ENCODE results near the gene NOTUM.

Gene NOTUM

DNA sequence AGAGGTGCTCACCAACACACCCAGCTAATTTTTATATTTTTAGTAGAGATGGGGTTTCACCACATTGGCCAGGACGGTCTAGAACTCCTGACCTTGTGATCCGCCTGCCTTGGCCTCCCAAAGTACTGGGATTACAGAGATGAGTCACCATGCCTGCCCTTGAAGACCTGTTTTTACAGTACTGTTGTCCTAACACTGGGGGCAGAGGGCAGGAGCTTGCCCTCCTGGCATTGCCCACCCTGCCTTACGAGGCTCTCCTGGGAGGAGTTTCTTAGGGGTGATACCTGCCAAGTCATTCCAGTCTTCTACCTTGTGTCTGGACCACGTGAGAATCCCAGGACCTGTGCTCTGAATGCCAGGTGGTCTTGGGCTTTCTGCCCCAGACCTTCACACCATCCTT, 19.1 kb upstream of the NOTUM start:
- no peak for DNase-seq (ENCODE audit: low read depth, low spot score)
- H3K27ac ChIP-seq, result no peak overlapping the region

DNA sequence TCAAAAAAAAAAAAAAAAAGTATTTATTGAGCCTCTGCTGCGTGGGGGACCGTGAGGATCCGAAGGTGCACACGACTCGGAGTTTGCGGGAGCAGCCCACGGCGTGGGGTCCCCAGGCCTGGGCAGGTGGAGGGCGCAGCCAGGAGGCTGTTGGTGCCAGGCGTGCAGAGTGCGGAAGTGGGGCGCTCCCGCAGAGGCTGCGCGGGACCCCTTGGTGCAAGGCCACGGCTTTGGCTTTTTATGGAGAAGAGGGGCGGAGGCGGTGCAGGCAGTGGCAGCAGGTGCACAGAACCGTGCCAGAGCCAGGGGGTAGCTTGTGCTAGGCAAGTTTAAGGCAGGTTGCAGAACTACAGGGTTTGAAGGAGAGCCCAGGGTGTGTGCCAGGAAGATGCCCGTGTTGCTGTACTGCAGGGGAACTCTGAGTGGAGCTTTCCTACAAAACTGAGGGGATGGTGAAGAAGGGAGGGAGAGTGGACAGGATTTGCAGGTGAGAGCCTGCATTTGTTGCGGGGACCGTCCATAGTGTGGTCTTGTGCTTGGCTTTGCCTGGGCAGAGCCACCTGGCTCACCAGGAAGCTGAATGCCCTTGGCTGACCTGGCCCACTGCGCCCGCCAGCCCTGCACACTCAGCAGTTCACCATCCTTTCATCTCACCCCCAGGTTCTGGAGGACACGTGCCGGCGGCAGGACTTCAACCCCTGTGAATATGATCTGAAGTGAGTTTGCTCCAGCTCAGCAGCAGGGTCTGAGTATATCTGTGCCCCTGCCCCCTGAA, 17.7 kb upstream of the NOTUM start:
- no peak overlapping the region for H3K27ac ChIP-seq
- no peak for DNase-seq (ENCODE audit: low read depth, low spot score)

DNA sequence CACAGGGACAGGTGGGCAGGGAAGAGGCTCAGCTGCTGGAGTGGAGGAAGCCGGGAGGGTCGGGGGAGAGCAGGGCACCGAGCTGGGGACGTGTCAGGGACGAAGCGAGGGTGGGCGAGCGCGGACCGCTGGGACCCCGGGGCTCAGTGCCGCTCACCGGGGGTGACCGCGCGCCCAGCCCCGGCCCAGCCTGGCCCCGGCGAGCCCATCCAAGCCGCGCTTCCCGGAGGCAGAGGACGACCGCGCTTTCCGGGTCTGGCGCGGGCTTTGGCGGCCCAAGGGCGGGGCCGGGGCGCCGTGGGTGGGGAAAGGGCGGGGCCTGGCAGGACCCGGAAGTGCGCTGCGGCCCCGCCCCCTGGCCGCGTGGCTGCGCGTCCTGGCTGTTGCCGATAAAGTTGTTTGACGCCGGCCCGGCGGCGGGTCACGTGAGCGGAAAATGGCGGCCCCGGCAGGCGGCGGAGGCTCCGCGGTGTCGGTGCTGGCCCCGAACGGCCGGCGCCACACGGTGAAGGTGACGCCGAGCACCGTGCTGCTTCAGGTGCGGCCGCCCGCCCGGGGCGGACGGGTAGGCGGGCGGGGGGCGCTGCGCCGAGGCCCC, 16.3 kb upstream of the NOTUM start, which contains the start of gene ASPSCR1:
TSS of gene ASPSCR1 (plus strand) at position 419 of the 598 bp plus-strand sequence. CDS start at position 437, 18 bp downstream.
- DNase-seq (ENCODE audit: low read depth, low spot score), result peak; percentile 40
- peak within 1 kb of the TSS; percentile 67 for H3K27ac ChIP-seq

DNA sequence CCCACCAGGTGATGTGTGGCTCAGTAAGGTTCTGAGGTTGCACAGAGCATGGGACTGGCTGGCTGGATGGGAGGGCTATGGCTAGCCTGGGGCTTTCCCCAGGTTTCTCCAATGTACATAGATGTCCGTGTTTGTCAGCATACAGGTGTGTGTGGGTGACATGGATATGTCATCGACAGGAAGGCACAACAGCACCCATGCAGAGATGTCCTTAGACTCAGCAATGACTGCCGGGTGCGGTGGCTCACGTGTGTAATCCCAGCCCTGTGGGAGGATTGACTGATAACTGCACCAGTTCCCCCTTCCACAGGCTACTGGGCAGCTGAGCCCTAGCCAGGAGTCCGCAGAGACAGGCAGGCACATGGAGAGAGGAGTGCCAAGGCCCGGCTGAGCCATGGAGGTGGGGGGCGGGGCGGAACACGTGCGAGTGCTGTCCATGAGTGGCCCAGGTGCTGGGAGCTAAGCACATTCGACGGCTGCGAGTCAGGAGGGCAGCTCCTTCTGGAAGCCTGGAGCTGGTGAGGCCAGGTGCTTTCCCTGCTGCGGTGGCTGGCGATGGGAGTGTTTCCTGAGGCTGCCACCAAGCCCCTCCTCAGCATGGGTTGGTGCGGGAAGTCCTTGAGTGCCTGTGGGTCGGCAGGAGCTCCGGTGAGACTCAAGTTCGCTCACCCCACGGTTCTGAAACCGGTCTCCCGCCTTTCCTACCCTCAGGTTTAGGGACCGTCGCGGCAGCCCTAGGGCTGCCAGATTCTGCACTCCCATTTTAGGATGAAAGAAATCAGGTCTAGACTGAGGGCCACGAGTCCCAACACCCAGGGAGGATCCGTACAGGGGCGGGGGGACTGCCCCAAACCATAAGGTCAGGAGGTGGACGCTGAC, 15.6 kb upstream of the NOTUM start:
- DNase-seq (ENCODE audit: low read depth, low spot score), result no peak
- peak overlapping the region; percentile 67 for H3K27ac ChIP-seq

DNA sequence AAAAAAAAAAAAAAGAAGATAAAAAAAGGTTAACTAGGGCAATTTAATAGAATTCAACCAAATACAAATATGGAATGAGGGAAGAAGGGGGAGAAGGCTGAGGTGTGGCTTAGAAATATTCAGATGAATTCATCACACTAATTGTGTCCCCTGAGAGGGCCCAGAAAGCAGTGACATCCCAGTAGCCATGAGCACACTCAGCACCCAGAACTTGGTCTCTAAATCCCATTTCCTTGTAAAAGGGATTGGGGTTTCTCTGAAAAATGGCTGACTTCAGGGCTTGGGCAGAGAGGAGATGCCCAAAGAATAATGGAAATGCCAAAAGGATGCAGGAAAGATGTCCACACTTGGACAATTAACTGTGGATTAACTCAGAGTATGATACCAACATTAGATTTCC, 12.4 kb upstream of the NOTUM start:
- no peak overlapping the region for H3K27ac ChIP-seq
- no peak for DNase-seq (ENCODE audit: low read depth, low spot score)

DNA sequence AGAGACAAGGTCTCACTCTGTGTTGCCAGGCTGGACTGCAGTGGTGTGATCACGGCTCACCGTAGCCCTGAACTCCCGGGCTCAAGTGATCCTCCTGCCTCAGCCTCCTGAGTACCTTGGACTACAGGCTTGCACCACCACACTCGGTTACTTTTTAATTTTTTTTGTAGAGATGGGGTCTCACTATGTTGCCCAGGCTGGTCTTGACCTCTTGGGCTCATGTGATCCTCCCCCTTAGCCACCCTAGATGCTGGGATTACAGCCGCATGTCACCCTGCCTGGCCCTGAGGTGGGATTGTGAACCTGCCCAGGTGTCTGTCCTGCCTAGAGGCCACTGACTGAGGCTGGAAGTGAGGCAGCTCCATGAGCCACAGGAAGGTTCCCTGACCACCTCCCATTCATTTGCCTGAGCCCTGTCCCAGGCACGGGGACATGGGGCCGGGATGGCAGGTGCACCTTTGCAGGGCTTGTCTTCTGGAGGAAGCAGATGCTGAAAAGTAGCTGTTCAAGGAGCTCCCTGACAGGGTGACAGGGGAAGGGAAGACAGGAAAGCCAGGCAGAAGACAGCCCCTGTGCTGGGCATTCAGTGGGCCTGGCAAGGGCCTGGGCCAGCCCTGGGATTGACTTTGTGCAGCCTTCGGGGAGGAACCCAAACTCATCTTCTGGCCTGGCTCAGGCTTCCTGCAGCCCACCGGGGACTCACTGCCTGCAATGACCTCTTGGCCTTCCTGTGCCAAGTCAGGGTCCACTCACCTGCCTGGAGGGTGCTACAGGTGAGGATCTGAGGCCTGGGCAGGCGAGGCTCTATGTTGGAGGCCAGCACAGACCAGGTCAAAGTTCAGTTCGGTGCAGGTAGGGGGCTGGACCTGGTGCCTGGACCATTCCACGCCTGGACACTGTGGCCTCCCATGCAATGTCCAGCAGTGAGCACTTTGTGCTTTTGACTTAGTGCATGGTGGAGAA, 8.1 kb upstream of the NOTUM start:
- H3K27ac ChIP-seq, result no peak overlapping the region
- no peak for DNase-seq (ENCODE audit: low read depth, low spot score)

DNA sequence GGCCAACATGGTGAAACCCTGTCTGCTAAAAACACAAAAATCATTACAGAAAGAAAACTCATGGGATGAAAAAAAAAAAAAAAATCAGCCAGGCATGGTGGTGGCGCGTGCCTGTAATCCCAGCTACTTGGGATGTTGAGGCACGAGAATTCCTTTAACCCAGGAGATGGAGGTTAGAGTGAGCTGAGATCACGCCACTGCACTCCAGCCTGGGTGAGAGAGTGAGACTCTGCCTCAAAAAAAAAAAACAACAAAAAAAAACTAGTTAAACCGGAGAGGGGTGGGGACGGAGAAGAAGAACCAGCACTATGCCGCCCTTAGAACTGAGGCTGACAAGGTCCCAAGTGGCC, 7.4 kb upstream of the NOTUM start:
- no peak for DNase-seq (ENCODE audit: low read depth, low spot score)
- H3K27ac ChIP-seq, result no peak overlapping the region

DNA sequence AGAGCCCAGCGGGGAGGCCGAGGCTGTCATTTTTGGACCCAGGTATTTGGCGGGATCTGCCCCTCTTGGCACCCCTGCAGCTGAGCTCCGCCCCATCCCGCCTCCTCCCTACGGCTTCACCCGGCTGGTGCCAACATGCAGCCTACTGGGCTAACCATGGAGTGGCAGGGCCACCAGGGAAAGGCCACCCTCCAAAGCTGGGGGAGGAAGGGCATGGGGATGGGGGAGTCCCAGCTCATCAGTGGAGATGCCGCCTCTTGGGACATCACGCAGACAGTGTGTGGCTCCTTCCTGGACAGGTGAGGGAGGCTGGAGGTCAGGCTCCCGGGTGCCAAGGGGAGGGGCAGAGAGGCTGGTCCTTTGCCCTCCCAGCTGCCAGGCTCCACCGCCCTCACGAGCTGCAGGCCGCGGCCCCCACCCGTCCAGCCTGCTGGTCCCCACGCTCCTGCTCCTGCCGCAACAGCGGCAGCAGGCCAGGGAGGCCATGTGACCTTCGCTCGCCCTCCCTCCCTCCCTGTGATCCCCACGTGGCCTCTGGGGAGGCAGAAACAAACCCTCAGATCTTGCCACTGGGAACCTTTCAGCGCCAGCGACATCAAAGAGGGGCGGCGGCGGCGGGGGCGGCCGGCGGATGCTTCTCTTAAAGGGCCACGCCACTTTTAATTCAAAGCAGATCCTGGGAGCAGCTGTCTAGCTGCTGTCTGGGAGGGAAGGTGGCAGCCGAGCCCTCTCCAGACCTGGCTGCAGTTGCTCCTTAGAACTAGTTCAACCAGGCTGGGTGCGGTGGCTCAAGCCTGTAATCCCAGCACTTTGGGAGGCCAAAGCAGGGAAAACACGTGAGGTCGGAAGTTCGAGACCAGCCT, 6.8 kb upstream of the NOTUM start:
- H3K27ac ChIP-seq, result no peak overlapping the region
- no peak for DNase-seq (ENCODE audit: low read depth, low spot score)

DNA sequence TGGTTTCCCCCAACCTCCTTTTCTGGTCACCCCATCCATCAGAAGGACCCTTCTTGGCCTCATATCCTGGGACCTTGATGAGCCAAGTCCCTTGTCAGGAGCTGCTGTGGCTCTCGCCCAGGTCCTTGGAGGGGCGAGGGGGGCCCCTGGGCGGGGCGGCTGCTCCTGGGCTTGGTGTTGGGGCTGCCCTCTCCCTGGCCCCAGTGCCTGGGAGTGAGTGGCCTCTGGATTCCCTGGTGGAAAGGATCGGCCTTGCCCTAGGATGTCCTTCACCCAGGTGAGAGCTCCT, 6.2 kb upstream of the NOTUM start:
- no peak for DNase-seq (ENCODE audit: low read depth, low spot score)
- H3K27ac ChIP-seq, result no peak overlapping the region

DNA sequence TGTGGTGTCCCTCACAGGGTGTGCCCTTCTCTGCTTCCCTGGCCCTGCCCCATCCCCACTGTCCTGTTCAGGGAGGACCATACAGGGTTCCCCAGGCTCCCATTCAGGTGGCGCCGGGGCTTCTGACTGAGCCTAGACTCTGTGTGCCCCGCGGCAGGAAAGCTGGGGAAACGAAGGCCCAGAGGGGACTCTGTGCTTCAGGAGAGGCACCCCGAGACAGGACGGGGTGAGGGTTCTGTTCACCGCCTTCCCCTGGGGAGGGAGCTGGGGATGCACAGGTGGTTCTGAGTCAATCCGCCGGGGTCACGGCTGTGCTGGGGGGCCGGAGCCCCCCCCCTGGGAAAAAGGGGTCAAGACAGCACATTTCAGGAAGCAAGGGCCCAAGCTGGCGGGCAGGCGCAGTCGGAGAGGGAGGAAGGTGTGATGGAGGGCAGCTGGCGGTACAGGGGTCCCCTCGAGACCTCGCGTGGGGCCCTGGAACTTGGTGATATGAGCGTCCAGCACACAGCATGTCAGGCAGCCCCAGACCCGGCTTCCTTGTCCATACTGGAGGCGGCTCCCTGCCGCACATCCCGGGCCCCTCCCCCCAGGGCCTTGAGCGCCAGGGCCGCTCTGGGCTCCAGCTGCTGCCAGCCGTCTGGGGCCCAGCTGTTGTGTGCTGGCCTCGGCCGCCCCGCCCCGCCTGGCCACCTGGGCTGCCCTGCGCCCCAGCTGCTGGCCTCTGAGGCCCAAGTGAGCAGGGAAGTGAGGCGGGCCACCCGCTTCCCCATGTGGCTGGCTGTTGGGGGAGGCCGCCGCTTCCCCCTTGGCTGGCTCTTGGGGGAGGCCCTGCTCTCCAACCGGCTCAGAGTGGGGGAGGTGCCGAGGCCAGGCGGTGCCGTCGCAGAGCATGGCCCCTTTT, 5.6 kb upstream of the NOTUM start:
- no peak for DNase-seq (ENCODE audit: low read depth, low spot score)

DNA sequence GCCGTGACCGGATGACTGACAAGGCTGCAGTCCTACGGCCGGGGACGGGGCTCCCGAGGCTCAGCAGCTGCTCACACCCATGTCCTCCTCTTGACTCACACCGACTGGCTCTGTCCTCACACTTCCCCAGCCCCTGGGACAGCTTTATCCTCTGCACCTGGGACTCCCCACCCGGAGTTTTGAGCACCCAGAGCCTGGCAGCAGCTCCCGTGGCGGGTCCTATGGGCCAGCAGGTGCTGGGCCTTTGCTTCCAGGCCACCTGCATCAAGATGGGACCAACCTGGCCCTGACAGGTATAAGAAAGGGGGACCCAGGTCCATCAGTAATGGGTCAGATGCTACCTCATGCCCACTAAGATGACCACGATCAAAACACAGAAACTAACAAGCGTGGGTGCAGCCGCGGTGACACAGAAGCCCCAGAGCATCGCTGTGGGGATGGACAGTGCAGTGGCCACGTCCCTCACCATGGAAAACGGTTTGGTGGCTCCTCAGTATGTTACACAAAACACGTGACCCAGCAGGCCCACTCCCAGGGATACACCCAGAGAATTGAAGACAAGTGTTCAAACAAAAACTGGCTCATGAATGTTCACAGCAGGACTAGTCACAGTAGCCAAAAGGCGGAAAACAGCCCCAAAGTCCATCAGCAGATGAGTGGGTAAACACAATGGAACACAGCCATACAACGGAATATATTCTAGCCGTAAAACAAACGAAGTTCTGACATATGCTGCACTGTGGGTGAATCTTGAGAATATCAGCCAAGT, 3.3 kb upstream of the NOTUM start:
- no peak overlapping the region for H3K27ac ChIP-seq
- no peak for DNase-seq (ENCODE audit: low read depth, low spot score)

More for the DNA sequence above, 5.6 kb upstream of the NOTUM start:
- no peak overlapping the region for H3K27ac ChIP-seq

DNA sequence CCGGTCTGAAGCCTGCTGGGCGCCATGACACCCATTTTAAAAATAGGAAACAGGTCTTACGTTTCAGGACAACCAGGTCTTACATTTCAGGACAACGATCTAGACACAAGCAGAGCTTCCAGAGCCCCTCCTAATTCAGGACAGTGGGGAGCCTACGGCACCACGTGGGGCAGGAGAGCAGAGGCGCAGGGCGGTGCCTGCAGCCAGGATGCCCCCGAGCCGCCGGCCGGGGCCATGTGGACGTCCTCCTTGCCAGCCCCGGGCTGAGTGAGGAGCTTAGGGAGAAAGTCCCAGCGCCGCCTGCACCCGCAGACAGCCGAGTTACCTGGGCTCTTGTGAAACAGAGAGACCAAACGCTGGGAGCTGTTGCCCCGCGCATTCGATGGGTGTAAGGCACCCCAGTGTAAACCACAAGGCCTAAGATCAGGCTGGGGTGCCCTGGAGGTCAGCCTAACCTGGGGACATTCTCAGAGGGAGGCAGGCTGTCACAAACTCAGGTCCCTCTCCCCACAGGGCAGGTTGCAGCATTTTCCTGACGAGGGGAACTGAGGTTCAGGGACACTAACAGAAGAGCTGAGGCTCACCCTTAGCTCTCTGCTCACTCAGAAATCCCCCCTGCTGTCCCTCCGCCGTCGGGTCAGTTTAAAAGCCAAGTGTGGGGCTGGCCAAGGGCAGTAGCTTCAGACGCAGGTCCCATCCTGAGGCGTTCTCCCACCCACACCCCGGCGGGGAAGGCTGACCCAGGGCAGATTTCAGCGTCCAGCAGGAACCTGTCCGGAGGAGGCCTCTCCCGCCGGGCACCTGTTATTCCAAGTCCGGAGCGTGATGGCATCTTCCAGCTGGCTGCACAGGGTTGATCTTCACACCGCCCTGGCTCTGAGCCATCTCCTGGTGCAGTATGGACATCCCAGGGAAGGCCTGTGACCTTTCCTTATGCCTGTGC, 1.8 kb upstream of the NOTUM start:
- DNase-seq (ENCODE audit: low read depth, low spot score), result no peak
- H3K27ac ChIP-seq, result no peak overlapping the region

DNA sequence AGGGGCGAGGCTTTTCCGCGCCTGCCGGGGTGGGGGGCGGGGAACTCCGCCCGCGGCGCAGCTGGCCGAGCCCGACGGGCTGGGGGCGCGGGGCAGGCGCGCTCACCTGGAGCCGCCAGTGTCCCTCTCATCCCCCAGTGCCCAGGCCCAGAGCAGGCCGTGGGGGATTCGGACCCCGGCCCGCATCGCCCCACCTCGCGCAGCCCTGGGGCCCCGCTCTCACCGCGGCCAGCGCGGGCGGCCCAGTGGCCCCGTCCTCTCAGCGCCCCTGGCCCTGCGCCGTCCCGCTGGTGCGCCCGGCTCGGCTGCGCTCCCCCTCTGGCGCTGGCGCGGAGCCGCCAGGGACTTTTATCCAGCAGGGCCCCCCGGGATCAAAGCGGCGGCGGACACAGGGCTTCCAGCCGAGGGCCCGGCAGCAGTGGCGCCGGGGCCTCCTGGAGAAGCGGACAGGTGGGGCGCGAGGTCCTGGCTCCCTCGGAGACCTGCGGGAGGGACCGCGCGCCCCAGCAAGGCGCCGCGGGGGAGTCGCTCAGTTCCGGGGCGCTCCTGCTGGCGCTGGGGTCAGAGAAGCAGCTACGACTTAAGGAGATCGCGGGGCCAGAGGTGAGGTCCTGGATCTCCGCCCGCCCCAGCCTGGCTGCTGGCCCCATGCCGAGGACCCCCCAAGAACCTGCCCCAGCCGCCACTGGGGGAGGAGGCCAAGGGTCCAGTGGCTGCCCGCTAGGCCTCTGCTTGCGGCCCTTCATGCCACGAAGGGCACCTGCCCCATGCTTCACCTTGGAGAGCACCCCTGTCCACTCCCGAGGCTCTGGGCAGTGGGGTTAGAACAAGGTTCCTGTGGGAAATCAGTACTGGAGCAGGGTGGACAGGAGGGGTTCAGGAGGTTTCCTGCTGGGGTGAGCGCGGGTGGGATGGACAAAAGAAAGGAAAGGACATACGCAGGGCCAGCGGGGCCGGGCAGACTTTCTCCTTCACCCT, 823 bp upstream of the NOTUM start:
- no peak for DNase-seq (ENCODE audit: low read depth, low spot score)

DNA sequence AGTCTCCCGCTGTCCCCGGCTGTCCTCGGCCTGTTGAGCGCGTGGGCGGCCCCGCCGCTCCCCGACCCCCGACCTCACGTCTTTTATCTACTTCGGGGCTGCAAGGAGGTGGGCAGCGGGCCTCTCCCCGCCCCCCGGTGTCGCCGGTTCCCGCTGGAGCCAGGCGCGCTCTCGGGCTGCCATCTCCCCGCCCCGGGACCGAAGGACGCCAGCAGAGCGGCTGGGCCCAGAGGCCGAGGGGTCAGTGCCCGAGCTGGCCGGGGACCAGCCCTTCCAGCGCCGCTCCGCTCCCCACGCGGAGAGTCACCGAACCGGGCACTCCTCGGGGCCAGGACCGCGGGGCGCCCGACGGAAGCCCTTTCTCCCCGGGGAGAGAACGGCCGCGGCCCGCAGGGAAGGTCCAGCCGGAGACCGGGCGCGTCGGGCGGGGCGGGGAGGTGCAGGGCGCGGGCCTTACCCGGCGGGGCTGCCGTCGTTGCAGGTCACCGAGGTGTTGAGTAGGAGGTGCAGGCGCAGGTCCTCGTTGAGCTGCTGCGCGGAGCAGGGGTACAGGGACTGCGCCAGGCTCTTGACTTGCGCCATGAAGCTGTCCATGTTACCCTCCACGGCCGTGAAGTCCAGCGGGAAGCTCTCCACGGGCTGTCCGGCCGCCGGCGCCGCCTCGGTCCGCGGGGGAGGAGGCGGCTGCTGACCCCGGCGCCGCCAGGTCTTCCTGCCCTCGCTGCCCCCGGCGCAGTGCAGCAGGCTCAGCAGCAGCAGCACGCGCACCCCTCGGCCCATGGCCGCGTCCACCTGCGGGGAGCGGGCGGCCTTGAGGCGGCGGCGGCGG, 643 bp downstream of the NOTUM start:
- H3K27ac ChIP-seq, result no peak overlapping the region
- DNase-seq (ENCODE audit: low read depth, low spot score), result no peak

More for the DNA sequence above, 823 bp upstream of the NOTUM start:
- H3K27ac ChIP-seq, result no peak overlapping the region
